Left ventricle myocardium inferior (tissue), 1 donor: Measurements from ENCODE around the gene AKAP6. TPM values are rescaled to one million over a fixed set of nuclear protein-coding genes. Genes with fewer than 3 reads are reported as not detected.

ENCODE experiments used
- DNase-seq: peaks from one replicate; pipeline ENCODE4 v3.0.0-alpha.2; 2020
- H3K27ac ChIP-seq: fragments of 200-600 bp; replicated peaks from 2 replicates; pipeline ENCODE4 v1.8.0; 2021
- H3K27me3 ChIP-seq: fragments of 200-600 bp; 2 replicates; pipeline ENCODE4 v1.8.0; 2021; ENCODE audit warnings: low read depth
- H3K36me3 ChIP-seq: fragments of 200-600 bp; 2 replicates; pipeline ENCODE4 v1.8.0; 2021
- H3K4me1 ChIP-seq: fragments of 200-600 bp; 2 replicates; pipeline ENCODE4 v1.8.0; 2021
- H3K4me3 ChIP-seq: fragments of 200-600 bp; 2 replicates; pipeline ENCODE4 v1.8.0; 2021; ENCODE audit warnings: mild to moderate bottlenecking, moderate library complexity
- H3K9me3 ChIP-seq: fragments of 200-600 bp; replicated peaks from 2 replicates; pipeline ENCODE4 v1.8.0; 2021
- intact Hi-C: fragments of 100-400 bp; cut with micrococcal nuclease; formaldehyde crosslinking; loops from one replicate; pipeline ENCODE4 v1.11.0; 2022
- total RNA-seq: library from RNA; stranded (reverse); fragmentation: NEBNext Ultra II Directional; extraction: Animal tissue kit (Norgen Biotek cat#: 25700); gene quantifications from one replicate; pipeline ENCODE4 v1.2.1, GENCODE V29; 2021
- TF ChIP-seq, protein P1 (sequence below): fragments of 200-600 bp; IDR thresholded peaks from 2 replicates; pipeline ENCODE4 v1.8.0; 2021; ENCODE audit warnings: antibody characterized with exemption, mild to moderate bottlenecking, borderline replicate concordance
- donor health status: DM: no; HTN: yes; CAD: no; lungs with severe emphysema.

The AKAP6 gene
- total RNA-seq, 1 donor from 2014 or later: 218 TPM

DNA sequence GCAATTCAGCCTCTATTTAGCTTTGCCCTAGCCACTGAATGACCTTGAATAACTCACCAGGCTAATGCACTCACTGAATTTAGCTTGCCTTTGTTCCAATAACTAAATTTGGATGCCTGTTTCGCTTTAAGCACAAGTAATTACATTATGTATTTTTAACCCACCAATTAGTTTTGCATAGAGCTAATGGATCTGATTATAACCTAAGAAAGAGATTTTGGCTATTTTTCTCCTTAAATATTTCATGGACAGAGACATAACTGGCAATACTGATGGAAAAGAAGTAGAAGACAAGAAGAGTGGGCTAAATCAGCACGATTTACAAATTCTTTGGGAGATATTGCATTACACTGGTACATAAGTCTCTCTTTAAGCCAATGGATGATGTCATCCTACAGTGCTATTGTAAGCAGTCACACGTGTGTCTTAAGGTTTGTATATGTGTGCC is 85.7 kb downstream of the AKAP6 start:
- no peaks in the 10 kb centered on the region for H3K27me3 ChIP-seq
- intact Hi-C loops: no loop called here
- DNase-seq: no peak
- H3K9me3 ChIP-seq: no peaks in the 10 kb centered on the region
- H3K36me3 ChIP-seq: no peaks in the 10 kb centered on the region
- no peak overlapping the region for H3K4me3 ChIP-seq
- TF ChIP-seq, protein P1, sequence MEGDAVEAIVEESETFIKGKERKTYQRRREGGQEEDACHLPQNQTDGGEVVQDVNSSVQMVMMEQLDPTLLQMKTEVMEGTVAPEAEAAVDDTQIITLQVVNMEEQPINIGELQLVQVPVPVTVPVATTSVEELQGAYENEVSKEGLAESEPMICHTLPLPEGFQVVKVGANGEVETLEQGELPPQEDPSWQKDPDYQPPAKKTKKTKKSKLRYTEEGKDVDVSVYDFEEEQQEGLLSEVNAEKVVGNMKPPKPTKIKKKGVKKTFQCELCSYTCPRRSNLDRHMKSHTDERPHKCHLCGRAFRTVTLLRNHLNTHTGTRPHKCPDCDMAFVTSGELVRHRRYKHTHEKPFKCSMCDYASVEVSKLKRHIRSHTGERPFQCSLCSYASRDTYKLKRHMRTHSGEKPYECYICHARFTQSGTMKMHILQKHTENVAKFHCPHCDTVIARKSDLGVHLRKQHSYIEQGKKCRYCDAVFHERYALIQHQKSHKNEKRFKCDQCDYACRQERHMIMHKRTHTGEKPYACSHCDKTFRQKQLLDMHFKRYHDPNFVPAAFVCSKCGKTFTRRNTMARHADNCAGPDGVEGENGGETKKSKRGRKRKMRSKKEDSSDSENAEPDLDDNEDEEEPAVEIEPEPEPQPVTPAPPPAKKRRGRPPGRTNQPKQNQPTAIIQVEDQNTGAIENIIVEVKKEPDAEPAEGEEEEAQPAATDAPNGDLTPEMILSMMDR: no peak
- peak overlapping the region; percentile 77 for H3K27ac ChIP-seq
- peaks cover 25% of the 10 kb centered on the region for H3K4me1 ChIP-seq

DNA sequence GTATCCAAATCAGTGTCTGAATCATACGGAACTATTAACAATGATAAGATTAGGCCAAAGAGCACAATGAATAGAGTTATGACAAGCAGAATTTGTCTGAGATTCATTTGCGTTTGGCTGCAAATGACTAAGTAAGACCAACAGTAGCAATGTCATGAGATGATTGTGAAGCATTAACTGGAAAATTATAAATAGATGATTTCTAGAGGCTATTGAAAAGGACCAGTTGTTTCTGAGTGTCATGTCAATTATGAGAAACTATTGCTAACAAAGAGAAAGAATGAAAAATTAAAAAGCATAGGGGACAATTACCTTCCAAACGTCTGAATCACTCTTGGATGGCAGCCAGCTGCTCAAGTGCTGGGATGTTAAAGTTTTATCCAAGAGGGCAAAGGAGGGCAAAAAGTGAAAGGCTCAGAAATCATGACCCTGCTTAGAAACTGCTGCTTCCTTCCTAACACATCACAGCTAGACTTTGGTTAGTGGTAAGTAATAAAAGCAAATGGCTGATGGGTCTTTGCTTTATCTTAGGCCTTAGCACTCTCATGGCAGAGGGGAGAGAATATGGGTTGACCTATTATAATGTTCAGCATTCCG is 89.0 kb downstream of the AKAP6 start:
- Histone ChIP-seq H3K27me3 (no peaks in the 10 kb centered on the region), H3K27ac (peak overlapping the region; percentile 83), H3K9me3 (peaks cover 10% of the 10 kb centered on the region), H3K4me1 (peaks cover 28% of the 10 kb centered on the region), H3K36me3 (peaks cover 7% of the 10 kb centered on the region), H3K4me3 (peak overlapping the region; percentile 57)
- DNase-seq: peak; percentile 31
- intact Hi-C loops: no loop called here
- TF ChIP-seq, protein P1: no peak

DNA sequence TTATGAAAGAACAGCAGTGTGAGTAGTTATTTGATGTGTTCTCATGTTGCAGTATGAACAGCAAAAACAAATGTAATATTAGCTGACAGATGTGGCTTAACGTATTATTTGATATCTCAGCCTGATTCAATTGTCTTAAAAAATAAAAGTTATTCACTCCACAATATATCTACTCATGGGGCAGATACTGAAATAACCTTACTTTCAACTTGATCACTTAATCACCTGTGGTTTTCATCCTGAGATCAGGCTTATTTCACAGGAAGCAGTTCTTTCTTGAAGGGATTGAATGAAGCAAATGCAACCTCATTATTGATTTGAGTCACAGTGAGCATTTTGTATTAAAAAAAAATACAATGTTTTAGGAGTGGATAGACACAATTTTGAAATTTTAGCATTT is 90.3 kb downstream of the AKAP6 start:
- H3K4me1 ChIP-seq: peaks cover 21% of the 10 kb centered on the region
- H3K9me3 ChIP-seq: peaks cover 12% of the 10 kb centered on the region
- intact Hi-C loops: no loop called here
- TF ChIP-seq, protein P1: no peak
- H3K36me3 ChIP-seq: peaks cover 7% of the 10 kb centered on the region
- no peaks in the 10 kb centered on the region for H3K27me3 ChIP-seq
- no peak for DNase-seq
- H3K4me3 ChIP-seq: peak overlapping the region; percentile 57
- H3K27ac ChIP-seq: peak overlapping the region; percentile 83

DNA sequence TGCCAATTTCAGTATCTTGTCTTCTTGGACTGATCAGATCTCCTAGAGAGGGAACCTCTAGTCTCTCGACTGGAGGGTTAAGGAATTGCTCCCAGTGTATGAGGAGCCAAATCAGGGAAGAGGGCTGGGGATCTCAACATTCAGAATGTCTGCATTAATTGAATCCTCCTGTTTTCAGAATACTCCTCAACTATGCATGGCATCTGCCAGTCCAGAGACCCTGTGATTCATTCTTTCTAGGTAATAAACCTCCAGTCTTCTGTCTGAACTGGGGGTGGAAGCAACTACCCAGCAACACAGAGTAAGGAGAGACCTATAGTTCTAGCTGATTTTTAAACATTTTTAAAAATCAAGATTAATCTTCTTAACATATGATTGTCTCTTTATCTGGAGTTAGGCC is 92.7 kb downstream of the AKAP6 start:
- TF ChIP-seq, protein P1: no peak
- peaks cover 12% of the 10 kb centered on the region for H3K9me3 ChIP-seq

DNA sequence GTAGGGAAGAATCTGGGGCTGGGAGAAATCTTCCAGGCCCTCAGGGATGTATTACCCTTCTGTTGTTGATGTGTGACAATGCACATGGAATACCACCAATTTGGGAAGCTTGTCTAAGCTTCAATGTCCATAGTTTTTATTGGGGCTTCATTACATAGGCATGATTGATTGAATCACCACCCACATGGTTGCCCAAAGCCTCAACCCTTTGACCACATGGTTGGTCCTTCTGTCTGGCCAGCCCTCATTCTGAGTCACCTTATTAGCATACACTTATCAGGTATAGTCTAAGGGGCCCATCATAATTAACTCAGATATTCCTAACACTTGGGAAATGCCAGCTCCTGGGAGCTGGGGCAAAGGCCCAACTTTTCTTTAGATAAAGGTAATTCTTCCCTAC is 93.3 kb downstream of the AKAP6 start:
- peaks cover 27% of the 10 kb centered on the region for H3K4me1 ChIP-seq
- DNase-seq: no peak
- H3K27me3 ChIP-seq: no peaks in the 10 kb centered on the region
- H3K9me3 ChIP-seq: peaks cover 12% of the 10 kb centered on the region
- peaks cover 7% of the 10 kb centered on the region for H3K36me3 ChIP-seq
- H3K27ac ChIP-seq: no peak overlapping the region
- H3K4me3 ChIP-seq: no peak overlapping the region
- TF ChIP-seq, protein P1: no peak
- intact Hi-C loops: no loop called here

More for the DNA sequence above, 92.7 kb downstream of the AKAP6 start:
- DNase-seq: no peak
- H3K27me3 ChIP-seq: no peaks in the 10 kb centered on the region
- no peak overlapping the region for H3K27ac ChIP-seq
- H3K4me3 ChIP-seq: no peak overlapping the region
- peaks cover 7% of the 10 kb centered on the region for H3K36me3 ChIP-seq
- H3K4me1 ChIP-seq: peaks cover 22% of the 10 kb centered on the region
- intact Hi-C loops: no loop called here
